HG02938 (cell line): Measurements from ENCODE around the gene PLEKHH3.

Experiments
- ATAC-seq: cut with Tn5 transposase; IDR thresholded peaks from one replicate; pipeline ENCODE4 v1.9.1; 2021; ENCODE audit warnings: mild to moderate bottlenecking, moderate library complexity; ENCODE audit not compliant: unreplicated experiment

Gene PLEKHH3

DNA sequence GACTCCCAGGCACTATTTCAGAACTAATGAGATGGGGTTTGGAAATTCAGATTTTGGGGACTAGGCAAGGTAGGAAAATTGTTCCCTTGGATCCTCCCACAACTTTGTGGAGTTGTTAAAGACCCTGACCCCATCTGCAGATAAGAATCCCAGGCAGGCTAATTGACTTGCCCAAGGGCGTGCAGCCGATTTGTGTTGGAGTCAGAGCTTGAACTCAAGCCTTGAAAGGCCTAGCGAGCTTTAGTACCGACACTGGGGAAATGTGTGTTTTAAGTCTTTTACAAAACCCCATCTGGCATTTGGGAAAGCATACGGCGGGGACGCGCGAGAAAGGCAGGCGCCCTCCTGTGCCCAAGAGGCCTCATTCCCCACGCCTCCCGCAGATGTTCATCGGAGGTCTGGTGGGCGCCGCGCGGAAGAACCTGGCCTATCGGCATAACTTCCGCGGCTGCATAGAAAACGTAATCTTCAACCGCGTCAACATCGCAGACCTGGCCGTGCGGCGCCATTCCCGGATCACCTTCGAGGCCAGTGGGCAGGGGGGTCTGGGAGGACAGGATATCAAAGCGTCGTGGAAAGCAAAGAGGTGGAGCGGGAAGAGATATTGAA is 9.8 kb upstream of the PLEKHH3 start:
- no peak for ATAC-seq

DNA sequence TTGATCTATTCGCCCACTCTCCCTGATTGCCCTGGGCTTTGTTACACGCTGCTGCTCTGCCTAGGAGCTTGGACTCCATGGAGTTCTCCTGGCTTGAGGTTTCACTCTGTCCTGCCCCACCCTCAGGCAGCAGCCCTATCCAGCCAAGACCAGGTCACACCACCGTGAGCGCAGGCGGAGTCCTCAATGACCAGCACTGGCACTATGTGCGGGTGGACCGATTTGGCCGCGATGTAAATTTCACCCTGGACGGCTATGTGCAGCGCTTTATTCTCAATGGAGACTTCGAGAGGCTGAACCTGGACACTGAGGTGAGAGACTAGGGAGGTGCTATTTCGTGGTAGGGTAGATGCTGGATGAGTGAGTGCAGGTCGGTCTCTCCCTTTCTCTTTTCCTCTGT is 9.0 kb upstream of the PLEKHH3 start:
- no peak for ATAC-seq

DNA sequence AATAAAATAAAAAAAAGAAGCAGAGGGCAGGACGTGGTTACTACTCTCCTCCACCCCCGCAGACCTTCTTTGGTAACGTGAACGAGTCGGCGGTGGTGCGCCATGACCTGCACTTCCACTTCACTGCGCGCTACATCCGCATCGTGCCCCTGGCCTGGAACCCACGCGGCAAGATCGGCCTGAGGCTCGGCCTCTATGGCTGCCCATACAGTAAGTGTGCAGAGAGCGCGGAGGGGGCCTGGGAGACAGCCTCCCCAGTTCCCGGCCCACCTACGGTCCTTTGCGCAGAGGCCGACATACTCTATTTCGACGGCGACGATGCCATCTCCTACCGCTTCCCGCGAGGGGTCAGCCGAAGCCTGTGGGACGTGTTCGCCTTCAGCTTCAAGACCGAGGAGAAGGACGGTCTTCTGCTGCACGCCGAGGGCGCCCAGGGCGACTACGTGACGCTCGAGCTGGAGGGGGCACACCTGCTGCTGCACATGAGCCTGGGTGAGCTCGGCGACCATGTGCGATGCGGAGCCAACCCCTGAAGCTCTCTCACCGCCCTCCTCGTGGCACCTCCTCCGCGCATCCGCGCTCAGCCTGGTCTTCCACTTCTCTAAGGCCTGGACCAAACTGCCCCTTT is 8.2 kb upstream of the PLEKHH3 start:
- ATAC-seq: no peak

DNA sequence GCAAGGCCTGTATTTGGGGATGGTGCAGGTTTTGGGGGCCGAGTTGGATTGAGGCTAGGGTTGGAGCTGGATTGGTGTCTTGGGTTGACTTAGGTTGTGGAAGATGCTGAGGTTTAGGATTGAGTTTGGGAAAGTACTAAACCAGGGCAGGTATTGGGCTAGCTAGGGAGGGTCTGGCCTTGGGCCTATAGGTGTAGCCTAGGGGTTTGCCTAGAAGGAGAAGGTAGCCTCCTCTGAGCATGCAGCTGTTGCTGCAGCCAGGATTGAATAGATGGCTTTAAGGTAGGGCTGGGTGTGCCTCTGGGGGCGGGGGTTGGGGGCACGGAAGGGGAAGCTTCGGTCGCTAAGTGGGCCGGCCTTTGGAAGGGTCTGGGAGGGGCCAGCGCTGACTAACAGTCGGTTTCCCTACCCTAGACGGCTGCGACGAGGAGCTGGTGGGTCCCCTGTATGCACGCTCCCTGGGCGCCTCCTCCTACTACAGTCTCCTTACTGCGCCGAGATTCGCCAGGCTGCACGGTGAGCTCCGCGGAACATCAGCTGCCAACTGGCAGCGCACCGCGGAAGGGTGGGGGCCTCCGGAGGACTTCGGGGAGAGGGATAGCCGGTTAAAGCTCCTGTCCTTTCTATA is 6.7 kb upstream of the PLEKHH3 start:
- no peak for ATAC-seq

DNA sequence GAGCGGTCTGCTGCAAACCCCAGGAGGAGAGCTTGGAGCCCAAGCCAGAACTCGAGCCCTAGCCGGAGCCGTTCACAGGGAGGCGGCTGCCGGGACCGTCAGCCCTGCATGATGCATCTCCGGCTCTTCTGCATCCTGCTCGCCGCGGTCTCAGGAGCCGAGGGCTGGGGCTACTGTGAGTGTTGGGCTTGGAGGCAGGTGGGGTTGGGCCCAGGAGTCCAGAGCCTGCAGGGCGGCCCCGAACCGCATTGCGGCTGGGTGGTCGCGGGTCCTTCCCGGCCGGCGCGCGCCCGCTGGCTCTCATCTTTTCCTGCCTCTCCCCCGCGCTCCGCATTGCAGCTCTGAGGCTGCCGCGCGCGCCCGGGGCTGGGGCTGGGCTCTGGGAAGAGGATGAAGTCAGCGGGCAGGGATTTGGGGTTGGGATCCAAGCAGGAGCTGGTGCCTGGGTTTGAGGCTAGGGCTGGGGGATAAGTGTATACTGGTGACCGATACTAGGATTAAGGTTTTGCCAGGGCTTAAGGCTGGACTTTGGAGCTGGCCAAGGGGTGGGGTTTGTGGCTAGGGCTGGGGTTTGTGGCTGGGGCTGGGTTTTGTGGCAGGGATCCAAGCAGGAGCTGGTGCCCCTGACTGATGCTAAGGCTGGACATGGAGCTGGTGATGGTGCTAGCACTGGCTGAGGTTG is 6.1 kb upstream of the PLEKHH3 start:
- no peak for ATAC-seq

DNA sequence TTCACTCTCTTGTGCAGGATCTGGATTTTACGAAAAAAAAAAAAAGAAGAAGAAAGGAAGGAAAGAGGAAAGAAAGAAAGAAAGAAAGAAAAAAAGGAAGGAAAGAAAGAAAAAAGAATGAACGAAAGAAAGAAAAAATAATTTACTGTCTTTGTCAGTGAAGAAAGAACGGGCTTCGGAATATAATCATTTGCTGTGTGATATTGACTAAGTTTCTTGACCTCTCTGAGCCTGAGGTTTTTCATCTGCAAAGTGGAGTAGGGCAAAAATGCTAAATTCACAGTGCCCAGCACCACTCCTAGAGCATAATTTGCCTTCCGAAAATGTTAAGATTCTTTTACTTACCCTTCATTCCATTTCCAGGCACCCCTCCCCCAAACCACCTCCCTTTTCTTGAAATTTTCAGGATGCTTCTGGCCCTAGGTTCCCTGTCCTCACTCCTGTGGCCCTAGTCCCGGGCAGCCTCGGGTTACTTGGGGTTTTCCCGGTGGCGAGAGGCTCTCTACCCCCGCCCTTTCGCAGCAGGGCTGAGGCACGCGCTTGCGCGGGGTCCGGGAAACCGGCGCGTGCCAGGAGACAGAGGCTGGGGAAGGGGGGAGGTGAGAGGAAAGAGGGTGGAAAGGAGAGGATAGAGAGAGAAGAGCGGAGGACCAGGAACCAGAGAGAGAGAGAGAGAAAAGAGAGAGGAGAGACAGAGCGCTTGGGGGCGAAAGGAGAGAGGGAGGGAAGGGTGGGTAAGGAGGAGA is 5.4 kb upstream of the PLEKHH3 start, which contains the start of gene CNTNAP1:
CNTNAP1 (plus strand) TSS at position 556 of the 746 bp plus-strand sequence. CDS start 299 bp downstream, outside the sequence.
- ATAC-seq: no peak

DNA sequence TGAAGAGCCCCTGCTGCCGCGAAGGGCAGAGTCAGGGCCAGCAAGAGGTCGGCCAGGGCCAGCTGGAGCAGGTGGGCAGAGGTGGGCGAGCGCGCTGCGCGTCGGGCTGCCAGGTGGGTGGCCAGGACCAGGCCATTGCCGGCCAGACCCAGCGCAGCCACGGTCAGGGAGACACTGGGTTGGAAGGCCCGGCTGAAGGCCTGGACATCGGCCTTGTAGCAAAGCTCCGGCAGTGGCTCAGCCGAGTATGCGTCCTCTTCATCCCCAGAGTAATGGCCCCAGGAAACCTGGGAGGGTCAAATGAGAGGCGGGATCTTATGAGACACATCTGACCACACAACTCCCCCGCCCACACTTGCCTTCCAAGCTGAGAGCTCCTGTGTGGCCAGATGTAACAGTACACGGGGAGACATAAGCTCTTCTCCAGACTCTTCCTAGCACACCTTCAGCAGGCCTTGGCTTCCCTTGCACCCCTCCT is 3.6 kb upstream of the PLEKHH3 start:
- no peak for ATAC-seq

DNA sequence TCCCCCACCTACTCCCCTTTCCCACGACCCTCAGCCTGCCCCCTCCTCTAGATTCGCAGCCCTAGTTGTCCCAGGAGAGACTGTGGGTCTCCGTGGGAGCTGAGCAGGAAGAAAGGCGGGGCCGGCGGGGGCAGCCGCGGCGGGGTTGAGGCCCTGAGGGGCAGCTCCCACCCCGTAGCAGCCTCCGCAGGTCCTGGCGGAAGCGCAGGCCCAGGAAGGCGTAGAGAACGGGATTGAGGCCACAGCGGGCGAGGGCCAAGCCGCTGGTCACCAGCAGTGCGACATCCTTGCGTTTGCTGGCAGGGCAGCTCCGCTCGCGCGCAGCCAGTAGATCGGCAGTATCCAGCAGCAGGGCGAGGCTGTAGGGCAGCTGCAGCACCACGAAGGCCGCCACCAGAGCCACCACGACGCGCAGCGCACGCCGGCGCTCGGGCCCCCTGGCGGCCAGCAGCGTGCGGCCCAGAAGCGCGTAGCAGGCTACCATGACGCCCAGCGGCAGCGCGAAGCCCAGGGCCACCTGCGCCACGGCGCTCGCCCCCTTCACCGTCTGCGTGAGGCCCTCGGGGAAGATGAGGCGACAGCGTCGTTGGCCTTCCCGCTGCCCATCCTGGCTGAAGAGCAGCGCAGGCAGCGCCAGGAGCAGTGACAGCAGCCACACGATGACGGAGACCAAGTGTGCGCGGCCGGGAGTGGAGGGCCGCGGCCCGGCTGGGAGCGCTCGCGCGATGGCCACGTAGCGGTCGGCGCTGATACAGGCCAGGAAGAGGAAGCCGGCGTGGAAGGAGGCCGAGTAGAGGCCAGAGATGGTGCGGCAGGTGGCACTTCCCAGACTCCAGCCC is 2.9 kb upstream of the PLEKHH3 start:
- no peak for ATAC-seq

DNA sequence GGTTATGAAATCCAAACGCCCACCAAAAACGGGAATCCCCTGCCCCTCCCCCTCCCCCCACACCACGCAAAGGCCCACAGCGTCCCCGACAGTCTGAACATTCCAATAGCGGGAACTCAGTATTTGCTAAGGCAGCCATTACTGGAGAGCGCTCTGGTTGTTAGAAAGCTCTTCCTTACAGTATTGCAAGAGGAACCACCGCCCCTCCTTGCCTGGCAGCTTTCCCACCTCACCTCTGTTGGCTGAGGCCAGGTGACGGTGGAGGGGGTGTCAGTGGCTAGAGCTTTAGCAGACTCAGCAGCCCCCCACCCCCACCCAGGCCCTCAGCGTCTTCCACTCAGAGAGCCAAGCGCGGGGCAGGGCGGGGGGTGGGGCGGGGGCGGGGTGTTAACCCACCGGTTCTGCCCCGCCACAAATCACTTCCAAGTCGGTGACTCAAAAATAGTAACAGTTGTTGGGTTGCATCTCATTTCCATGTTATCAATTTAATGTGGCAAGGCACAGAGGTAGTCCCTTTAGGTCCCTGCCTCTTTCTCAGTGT is 2.2 kb upstream of the PLEKHH3 start:
- no peak for ATAC-seq

DNA sequence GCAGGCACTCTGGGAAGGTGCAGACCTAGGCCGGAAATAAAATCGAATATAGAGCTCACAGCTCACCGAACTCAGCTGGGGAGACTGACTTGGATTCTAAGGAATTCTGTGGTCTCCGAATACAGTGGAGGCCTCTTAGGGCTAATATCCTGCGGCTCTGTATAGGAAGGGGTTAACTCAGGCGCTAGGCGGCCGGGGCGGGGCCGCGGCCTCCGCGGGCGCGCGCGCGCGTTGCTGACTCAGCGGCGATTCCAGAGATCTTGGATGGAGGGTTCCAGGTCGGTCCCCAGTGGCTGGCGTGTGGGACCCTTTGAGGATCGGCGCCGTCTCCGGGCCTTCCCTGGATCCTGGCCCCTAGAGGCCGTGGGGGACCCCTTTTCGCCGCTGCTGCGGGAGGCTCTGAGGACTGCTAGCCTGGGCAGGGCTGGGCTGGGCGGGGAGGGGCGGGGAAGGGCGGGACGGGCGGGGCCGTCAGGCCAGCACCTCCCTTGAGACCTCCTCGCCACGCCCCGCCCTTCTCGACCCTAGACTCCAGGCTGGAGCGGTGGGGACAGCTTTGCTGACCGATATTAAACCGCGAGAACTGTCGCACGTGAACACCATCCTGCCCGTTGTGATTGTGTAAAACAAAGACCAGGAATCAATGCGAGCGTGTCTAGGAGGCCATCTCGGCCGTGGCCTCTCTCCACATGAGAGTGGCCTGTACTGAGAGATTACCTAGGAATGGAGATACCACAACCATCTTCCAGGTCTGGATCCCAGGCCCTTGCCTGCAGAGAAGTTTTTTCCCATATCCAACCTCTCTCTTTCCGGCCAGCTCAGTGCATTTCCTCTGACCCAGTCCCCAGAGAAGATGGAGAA is 1.4 kb upstream of the PLEKHH3 start:
- no peak for ATAC-seq

DNA sequence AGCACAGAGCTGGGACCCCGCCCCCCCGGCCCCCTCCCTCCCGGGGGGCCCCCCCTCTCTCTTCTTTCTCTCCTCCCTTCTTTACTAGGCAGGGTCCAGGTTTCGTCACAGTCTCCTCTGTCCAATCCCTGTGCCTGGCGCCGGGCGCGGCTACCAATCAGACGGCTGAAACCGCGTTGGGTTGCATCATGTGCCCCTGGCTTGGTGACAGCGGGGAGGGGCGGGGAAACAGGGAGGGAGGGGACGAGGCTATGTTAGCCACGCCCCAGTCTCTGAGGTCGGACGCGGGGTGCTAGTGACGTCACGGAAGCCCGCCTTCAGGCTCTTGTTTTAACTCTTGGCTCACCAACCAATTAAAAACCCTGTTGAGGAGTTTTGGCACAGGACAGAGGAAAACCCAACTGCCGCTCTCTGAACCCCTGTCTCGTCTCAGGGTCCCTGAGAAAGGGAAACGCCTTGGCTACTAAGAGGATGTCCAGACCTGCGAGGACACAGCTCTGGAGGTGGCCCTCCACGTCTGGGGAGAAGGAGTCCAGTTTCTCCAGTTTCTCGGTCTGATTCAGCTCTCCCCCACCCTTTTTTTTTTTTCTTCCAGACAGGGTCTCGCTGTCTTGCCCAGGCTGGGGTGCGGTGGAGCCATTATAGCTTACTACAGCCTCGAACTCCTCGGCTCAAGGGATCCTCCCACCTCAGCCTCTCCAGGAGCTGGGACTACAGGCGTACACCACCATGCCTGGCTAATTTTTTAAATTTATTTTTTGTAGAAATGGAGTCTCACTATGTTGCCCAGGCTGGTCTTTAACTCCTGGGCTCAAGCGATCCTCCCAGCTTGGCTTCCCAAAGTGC is 441 bp upstream of the PLEKHH3 start:
- ATAC-seq: peak; percentile 66

DNA sequence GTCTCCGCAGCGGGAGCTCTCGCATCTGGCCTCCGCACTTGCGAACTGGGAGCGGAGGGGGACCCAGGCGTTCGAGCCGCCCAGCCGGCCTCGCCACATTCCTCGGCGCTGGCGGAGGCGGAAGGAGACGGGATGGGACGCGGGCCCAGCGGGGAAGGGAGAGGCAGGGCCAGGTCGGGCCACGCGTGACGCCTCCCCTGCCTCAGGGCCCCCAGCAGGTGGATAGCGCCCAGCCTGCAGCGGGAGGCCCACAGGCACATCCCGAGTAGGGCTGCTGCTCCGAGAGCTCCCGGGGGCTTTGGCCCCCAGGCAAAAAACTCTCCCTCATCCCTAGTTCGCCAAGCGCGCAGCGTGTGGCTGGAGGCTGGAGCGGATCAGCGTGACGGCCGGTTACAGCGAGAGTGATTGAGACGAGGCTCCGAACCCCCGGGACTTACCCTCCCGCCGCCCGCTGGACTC is 800 bp downstream of the PLEKHH3 start:
- ATAC-seq: no peak

DNA sequence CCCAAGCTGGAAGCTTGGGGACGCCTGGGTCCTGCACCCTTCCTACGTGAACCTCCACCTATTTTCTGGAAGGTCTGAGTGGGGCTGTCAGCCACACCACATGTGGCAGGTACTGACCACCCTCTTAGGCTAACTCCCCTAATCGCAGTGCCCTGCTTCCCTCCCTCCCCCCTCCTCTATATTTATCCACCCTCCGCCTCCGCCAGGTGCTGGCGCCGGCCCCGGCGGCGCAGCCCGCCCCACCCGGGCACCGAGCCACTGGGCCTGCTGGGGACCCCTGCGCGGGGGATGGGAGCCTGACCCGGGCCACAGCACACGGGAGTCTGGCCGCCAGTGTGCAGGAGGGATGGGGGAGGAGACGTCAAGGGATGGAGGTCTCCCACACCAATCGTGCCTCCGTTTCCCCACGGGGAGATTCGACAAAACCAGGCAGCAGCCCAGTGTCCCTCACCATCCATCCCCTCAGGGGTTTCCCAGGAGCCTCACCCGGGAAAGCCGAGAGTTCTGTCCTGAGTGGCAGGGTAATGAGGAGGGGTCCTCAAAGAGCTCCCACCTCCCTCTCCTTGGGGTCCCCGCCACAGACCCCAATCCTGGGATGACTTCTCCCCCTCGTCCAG is 1.3 kb downstream of the PLEKHH3 start:
- no peak for ATAC-seq

DNA sequence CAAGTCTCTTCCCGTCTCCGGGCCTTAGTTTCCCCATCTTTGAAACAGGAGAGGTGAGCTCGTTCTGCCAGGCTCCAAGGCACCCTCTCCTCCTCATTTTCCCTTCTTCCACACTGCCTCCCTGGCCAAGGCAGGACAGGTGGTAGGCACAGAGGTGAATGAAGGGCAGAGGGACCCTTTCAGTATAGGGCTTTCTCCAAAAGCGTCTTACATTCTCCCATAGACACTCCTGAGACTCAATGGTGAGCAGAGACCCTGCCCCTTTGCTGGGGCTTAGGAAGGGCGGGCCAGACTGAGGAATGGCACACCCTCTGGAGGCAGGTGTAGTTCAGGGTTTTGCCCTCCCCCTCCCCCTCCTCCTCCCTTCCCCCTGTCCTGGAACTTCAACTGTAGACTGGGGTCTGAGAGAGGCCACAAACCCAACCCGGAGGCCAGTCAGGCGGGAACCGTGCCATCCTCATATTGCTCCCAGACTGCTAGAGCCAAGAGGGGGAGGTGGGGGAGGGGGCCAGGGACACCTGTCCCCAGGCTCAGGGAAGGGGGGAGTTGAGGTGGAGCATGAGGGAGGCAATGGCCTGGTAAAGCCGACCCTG is 1.9 kb downstream of the PLEKHH3 start:
- ATAC-seq: no peak

DNA sequence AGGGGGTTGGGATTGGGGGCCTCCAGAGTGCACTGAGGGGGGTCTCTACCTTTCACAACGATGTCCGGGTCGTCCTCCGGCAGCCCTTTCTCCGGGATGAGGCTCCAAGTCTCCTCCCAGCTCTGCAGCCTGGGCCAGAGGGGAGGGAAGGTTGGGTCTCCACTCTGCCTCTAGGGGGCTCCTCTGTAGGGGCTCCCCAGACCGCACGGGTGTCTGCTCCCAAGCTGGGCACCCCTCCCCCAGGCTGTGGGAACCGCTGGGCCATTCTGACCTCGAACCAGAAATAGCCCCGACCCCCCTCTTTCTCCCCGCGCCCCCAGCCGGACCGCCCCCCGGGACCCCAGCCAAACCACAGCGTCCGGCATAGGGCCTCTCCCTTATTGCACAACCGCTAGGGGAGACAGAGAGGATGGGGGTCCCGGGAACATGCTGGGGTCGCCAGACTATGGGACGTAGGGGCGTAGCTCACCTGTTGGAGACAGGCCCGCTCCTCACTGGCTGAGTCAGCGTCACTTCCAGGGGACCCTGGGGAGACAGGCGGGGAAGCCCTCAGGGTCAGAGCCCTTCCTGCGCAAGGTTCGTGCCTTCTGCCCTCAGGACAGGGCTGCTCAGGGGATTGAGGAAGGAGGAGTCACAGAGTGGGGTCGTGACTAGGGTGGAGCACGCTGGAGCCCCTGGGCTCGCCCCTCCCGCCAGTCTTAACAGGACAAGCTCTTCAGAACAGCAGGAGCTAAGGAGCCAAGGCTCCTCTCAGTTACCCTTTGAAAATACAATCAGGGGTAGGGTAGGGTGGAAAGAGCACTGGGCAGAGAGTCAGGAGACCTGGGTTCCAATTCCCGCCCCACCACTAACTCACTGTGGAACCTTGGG is 2.7 kb downstream of the PLEKHH3 start:
- ATAC-seq: no peak

DNA sequence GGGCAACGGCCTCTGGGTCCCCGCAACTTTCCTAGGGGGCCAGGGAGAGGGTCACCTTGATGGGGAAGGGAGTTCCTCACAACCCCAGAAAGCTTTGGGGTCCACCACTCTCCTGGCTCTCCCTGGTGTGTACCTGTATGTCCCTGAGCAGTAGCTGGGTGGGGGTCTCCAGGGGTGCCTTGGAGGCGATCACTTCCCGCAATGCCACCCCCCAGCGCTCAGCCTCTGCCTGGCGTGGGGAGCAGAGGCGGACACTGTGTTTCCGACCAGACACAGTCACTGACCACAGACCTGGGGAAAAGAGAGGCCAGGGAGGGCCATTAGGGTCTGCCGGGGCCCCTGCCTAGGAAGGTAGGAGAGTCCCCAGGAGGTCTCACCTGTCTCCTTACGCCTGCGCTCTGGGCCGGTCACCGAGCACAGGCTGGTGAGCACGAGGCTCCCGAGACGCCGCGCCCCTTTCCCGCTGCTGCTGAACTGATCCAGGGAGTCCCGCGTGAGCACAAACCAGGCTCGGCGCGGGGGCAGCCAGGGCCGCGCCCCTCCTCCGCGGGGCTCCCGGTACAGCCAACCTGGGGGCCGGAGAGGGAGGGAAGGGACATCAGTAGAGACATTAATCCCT is 3.4 kb downstream of the PLEKHH3 start:
- no peak for ATAC-seq
